ENCODE data around the gene AMOTL2. TPM values are rescaled to one million over a fixed set of nuclear protein-coding genes. Genes with fewer than 3 reads are reported as not detected.

The AMOTL2 gene
- total RNA-seq, 1 experiment from 2014 or later, result 59.6 TPM

- H3K36me3 ChIP-seq (ENCODE audit: insufficient read depth, low read length, poor library complexity, severe bottlenecking), result no peaks in the 10 kb centered on the region
- intact Hi-C loops (cut with micrococcal nuclease; ENCODE audit: unreplicated experiment), result no loop called here
- ChIA-PET POLR2A (ENCODE audit: low non-redundant PET) (no interaction called here), CTCF (no interaction called here)
- no peak overlapping the region for H3K4me3 ChIP-seq (ENCODE audit: low read depth, low read length, poor library complexity, severe bottlenecking)
- TF ChIP-seq EZH2 (IDR thresholded peaks at IDR 0.05; ENCODE audit: borderline replicate concordance, low read depth, low read length, poor library complexity, severe bottlenecking) (no peak), CTCF (conservative IDR thresholded peaks at IDR 0.05; ENCODE audit: low read depth, low read length) (no peak)
- H3K4me1 ChIP-seq (ENCODE audit: insufficient read depth, low read length, poor library complexity, severe bottlenecking), result peaks cover 10% of the 10 kb centered on the region
- no TSS peak for BruUV-seq (replicated peaks)
- H3K9me3 ChIP-seq (ENCODE audit: low read depth, low read length, poor library complexity, severe bottlenecking), result no peaks in the 10 kb centered on the region
- H3K27ac ChIP-seq (ENCODE audit: low read depth, low read length, poor library complexity, severe bottlenecking), result no peak overlapping the region
- no peaks in the 10 kb centered on the region for H3K27me3 ChIP-seq (replicated peaks; ENCODE audit: insufficient read depth, low read depth, low read length, poor library complexity)
- DNase-seq (ENCODE audit: low spot score), result no peak
Measured at GRCh38 chr3:134313847-134314587, 60.2 kb downstream of the AMOTL2 start.

- no peak for DNase-seq (ENCODE audit: low spot score)
- H3K9me3 ChIP-seq (ENCODE audit: low read depth, low read length, poor library complexity, severe bottlenecking), result no peaks in the 10 kb centered on the region
- ChIA-PET POLR2A (ENCODE audit: low non-redundant PET) (no interaction called here), CTCF (no interaction called here)
- BruUV-seq (replicated peaks), result no TSS peak
- TF ChIP-seq CTCF (conservative IDR thresholded peaks at IDR 0.05; ENCODE audit: low read depth, low read length), result no peak
- no peak for TF ChIP-seq EZH2 (IDR thresholded peaks at IDR 0.05; ENCODE audit: borderline replicate concordance, low read depth, low read length, poor library complexity, severe bottlenecking)
- no peak overlapping the region for H3K27ac ChIP-seq (ENCODE audit: low read depth, low read length, poor library complexity, severe bottlenecking)
- H3K4me1 ChIP-seq (ENCODE audit: insufficient read depth, low read length, poor library complexity, severe bottlenecking), result peaks cover 17% of the 10 kb centered on the region
- intact Hi-C loops (cut with micrococcal nuclease; ENCODE audit: unreplicated experiment), result no loop called here
- H3K27me3 ChIP-seq (replicated peaks; ENCODE audit: insufficient read depth, low read depth, low read length, poor library complexity), result no peaks in the 10 kb centered on the region
- H3K4me3 ChIP-seq (ENCODE audit: low read depth, low read length, poor library complexity, severe bottlenecking), result no peak overlapping the region
- H3K36me3 ChIP-seq (ENCODE audit: insufficient read depth, low read length, poor library complexity, severe bottlenecking), result no peaks in the 10 kb centered on the region
Measured at GRCh38 chr3:134312873-134313846, 61.1 kb downstream of the AMOTL2 start.

GRCh38 chr3:134312072-134312872 lies 62.0 kb downstream of the AMOTL2 start:
- Histone ChIP-seq H3K36me3 (ENCODE audit: insufficient read depth, low read length, poor library complexity, severe bottlenecking) (no peaks in the 10 kb centered on the region), H3K27ac (ENCODE audit: low read depth, low read length, poor library complexity, severe bottlenecking) (no peak overlapping the region), H3K9me3 (ENCODE audit: low read depth, low read length, poor library complexity, severe bottlenecking) (no peaks in the 10 kb centered on the region), H3K4me3 (ENCODE audit: low read depth, low read length, poor library complexity, severe bottlenecking) (no peak overlapping the region), H3K4me1 (ENCODE audit: insufficient read depth, low read length, poor library complexity, severe bottlenecking) (peaks cover 17% of the 10 kb centered on the region), H3K27me3 (replicated peaks; ENCODE audit: insufficient read depth, low read depth, low read length, poor library complexity) (no peaks in the 10 kb centered on the region)
- TF ChIP-seq CTCF (conservative IDR thresholded peaks at IDR 0.05; ENCODE audit: low read depth, low read length), result no peak
- TF ChIP-seq EZH2 (IDR thresholded peaks at IDR 0.05; ENCODE audit: borderline replicate concordance, low read depth, low read length, poor library complexity, severe bottlenecking), result no peak
- ChIA-PET POLR2A (ENCODE audit: low non-redundant PET) (no interaction called here), CTCF (no interaction called here)
- intact Hi-C loops (cut with micrococcal nuclease; ENCODE audit: unreplicated experiment), result no loop called here
- DNase-seq (ENCODE audit: low spot score), result no peak
- no TSS peak for BruUV-seq (replicated peaks)

Data from A673 (cell line).